Colonic mucosa (tissue), 4 donors: Measurements from ENCODE around the gene ANKRD13D. TPM values are rescaled to one million over a fixed set of nuclear protein-coding genes. Genes with fewer than 3 reads are reported as not detected.

Source experiments
- DNase-seq: peaks from one replicate; pipeline ENCODE4 v3.0.0-alpha.2; 2020
- H3K27ac ChIP-seq: fragments of 200-600 bp; one replicate; pipeline ENCODE4 v1.8.0; 2021
- H3K27me3 ChIP-seq: fragments of 200-600 bp; one replicate; pipeline ENCODE4 v1.8.0; 2021
- H3K36me3 ChIP-seq: fragments of 200-600 bp; one replicate; pipeline ENCODE4 v1.8.0; 2021
- H3K4me1 ChIP-seq: fragments of 200-600 bp; one replicate; pipeline ENCODE4 v1.8.0; 2021; ENCODE audit warnings: mild to moderate bottlenecking
- H3K4me3 ChIP-seq: fragments of 200-600 bp; one replicate; pipeline ENCODE4 v1.8.0; 2021
- H3K9ac ChIP-seq, 2 donors: one replicate each; pipeline ENCODE4 v1.7.0; 2013; ENCODE audit warnings: control low read depth in 2 of 2, low read depth in 2 of 2, low read length in 2 of 2
- H3K9me3 ChIP-seq: fragments of 200-600 bp; one replicate; pipeline ENCODE4 v1.8.0; 2021
- CTCF ChIP-seq: fragments of 200-600 bp; IDR thresholded peaks from one replicate; pipeline ENCODE4 v1.8.0; 2022; ENCODE audit warnings: antibody characterized with exemption, mild to moderate bottlenecking
- intact Hi-C: fragments of 100-400 bp; cut with DNase I; formaldehyde crosslinking; loops from one replicate; pipeline ENCODE4 v1.14.1; 2022
- total RNA-seq, 2 donors: library from RNA; stranded (reverse); fragmentation: NEBNext Ultra II Directional in 1 of 2; extraction: Animal tissue kit (Norgen Biotek cat#: 25700) in 1 of 2; gene quantifications; one replicate each; pipeline ENCODE4 v1.2.1, GENCODE V29; 2021
- donor health status: healthy.
- donor health status: DM: no; HTN: no; CAD: no.
- donor health status: DM: no; HTN: no; CAD: no.

The ANKRD13D gene
- total RNA-seq, 2 donors from 2014 or later = 18.8 to 39.5 TPM

GRCh38 chr11:67269401-67270255 lies 19.5 kb upstream of the ANKRD13D start:
- Histone ChIP-seq H3K9me3 (no peaks in the 10 kb centered on the region), H3K36me3 (peaks cover 4% of the 10 kb centered on the region), H3K4me3 (peak overlapping the region; percentile 36), H3K4me1 (peaks cover 37% of the 10 kb centered on the region), H3K9ac (peak overlapping the region; percentile 61 to 95), H3K27me3 (no peaks in the 10 kb centered on the region), H3K27ac (peak overlapping the region; percentile 84)
- TF ChIP-seq CTCF = no peak
- intact Hi-C loops = loop anchor here (5.0 kb wide), 1 partner anchor 113 kb away; no protein-coding TSS in a partner anchor
- DNase-seq = peak; percentile 82

- no peaks in the 10 kb centered on the region for H3K27me3 ChIP-seq
- H3K4me1 ChIP-seq = peaks cover 37% of the 10 kb centered on the region
- peak overlapping the region; percentile 61 to 95 for H3K9ac ChIP-seq
- peaks cover 4% of the 10 kb centered on the region for H3K36me3 ChIP-seq
- peak; percentile 71 for DNase-seq
- no peaks in the 10 kb centered on the region for H3K9me3 ChIP-seq
- peak overlapping the region; percentile 36 for H3K4me3 ChIP-seq
- peak overlapping the region; percentile 84 for H3K27ac ChIP-seq
- intact Hi-C loops = no loop called here
- TF ChIP-seq CTCF = no peak
These were observed 18.6 kb upstream of the ANKRD13D start for GRCh38 chr11:67270256-67271204.

GRCh38 chr11:67271205-67271540 lies 17.9 kb upstream of the ANKRD13D start:
- TF ChIP-seq CTCF = no peak
- Histone ChIP-seq H3K9ac (peak overlapping the region in 1 of 2 donors; percentile 95), H3K4me1 (peaks cover 43% of the 10 kb centered on the region), H3K36me3 (peaks cover 4% of the 10 kb centered on the region), H3K27ac (peak overlapping the region; percentile 84), H3K27me3 (no peaks in the 10 kb centered on the region), H3K9me3 (no peaks in the 10 kb centered on the region), H3K4me3 (no peak overlapping the region)
- DNase-seq = no peak
- intact Hi-C loops = no loop called here

- Histone ChIP-seq H3K9me3 (no peaks in the 10 kb centered on the region), H3K9ac (peak overlapping the region; percentile 40 to 95), H3K27ac (peak overlapping the region; percentile 84), H3K27me3 (no peaks in the 10 kb centered on the region), H3K36me3 (peaks cover 4% of the 10 kb centered on the region), H3K4me1 (peaks cover 48% of the 10 kb centered on the region), H3K4me3 (no peak overlapping the region)
- TF ChIP-seq CTCF = no peak
- no peak for DNase-seq
- intact Hi-C loops = no loop called here
These were observed 17.4 kb upstream of the ANKRD13D start for GRCh38 chr11:67271541-67272284.
